GM21360 (cell line): Measurements from ENCODE around the gene MMP2.

ENCODE experiments used
- ATAC-seq: cut with Tn5 transposase; IDR thresholded peaks from one replicate; pipeline ENCODE4 v1.9.1; 2021; ENCODE audit warnings: mild to moderate bottlenecking, moderate library complexity; ENCODE audit not compliant: unreplicated experiment

MMP2 gene

GRCh38 chr16:55478827-55479429, at the start of gene MMP2:
MMP2 (plus strand) TSS chr16:55479198; CDS start chr16:55479480, 282 bp downstream.
- ATAC-seq: no peak

GRCh38 chr16:55433030-55433429, 46.0 kb upstream of the MMP2 start:
- no peak for ATAC-seq

GRCh38 chr16:55433535-55433934, 45.5 kb upstream of the MMP2 start:
- ATAC-seq: no peak

GRCh38 chr16:55434000-55434399, 45.0 kb upstream of the MMP2 start:
- ATAC-seq: no peak

GRCh38 chr16:55435387-55435786, 43.6 kb upstream of the MMP2 start:
- no peak for ATAC-seq

GRCh38 chr16:55436587-55436986, 42.4 kb upstream of the MMP2 start:
- no peak for ATAC-seq

- no peak for ATAC-seq
These were observed 41.4 kb upstream of the MMP2 start for GRCh38 chr16:55437625-55438024.

- no peak for ATAC-seq
These were observed 40.7 kb upstream of the MMP2 start for GRCh38 chr16:55438281-55438680.

- ATAC-seq: no peak
These were observed 39.8 kb upstream of the MMP2 start for GRCh38 chr16:55439101-55439690.

GRCh38 chr16:55443434-55444346, 35.3 kb upstream of the MMP2 start:
- ATAC-seq: no peak

GRCh38 chr16:55444754-55445485, 34.1 kb upstream of the MMP2 start:
- ATAC-seq: peak; percentile 59

GRCh38 chr16:55447231-55447630, 31.8 kb upstream of the MMP2 start:
- no peak for ATAC-seq

- ATAC-seq: no peak
These were observed 26.0 kb upstream of the MMP2 start for GRCh38 chr16:55452996-55453395.

- no peak for ATAC-seq
These were observed 25.1 kb upstream of the MMP2 start for GRCh38 chr16:55453909-55454308.

- no peak for ATAC-seq
These were observed 24.1 kb upstream of the MMP2 start for GRCh38 chr16:55454861-55455260.

GRCh38 chr16:55462241-55462640, 16.8 kb upstream of the MMP2 start:
- no peak for ATAC-seq

- no peak for ATAC-seq
These were observed 14.6 kb upstream of the MMP2 start for GRCh38 chr16:55464375-55464774.

GRCh38 chr16:55465077-55465896, 13.7 kb upstream of the MMP2 start:
- ATAC-seq: peak; percentile 96

- ATAC-seq: no peak
These were observed 12.8 kb upstream of the MMP2 start for GRCh38 chr16:55466209-55466608.

GRCh38 chr16:55467898-55468297, 11.1 kb upstream of the MMP2 start:
- ATAC-seq: no peak
